OCI-LY7 (cell line): ENCODE results near the gene PCCA. TPM values are rescaled to one million over a fixed set of nuclear protein-coding genes. Genes with fewer than 3 reads are reported as not detected.

ENCODE experiments used
- BruUV-seq: library from RNA; stranded (reverse); fragments of 400-500 nt; replicated peaks from 2 replicates; lab custom pipeline; 2021; lab: Mats Ljungman, UMichigan
- CTCF ChIA-PET: fragments of 300-600 bp; sonication (Branson Sonifier 250); formaldehyde crosslinking; loops from one replicate; lab custom pipeline; 2022; ENCODE audit warnings: antibody characterized with exemption; ENCODE audit not compliant: unreplicated experiment; lab: Charles Lee
- POLR2A ChIA-PET: fragments of 300-600 bp; sonication (Branson Sonifier 250); formaldehyde crosslinking; loops from one replicate; lab custom pipeline; 2022; ENCODE audit warnings: antibody characterized with exemption; lab: Charles Lee
- DNase-seq: peaks from one replicate; pipeline ENCODE4 v3.0.0-alpha.2; 2015; ENCODE audit warnings: low spot score
- H2AFZ ChIP-seq: fragments of 200-600 bp; sonication (generic), shearing (Covaris generic); 2 replicates; pipeline ENCODE4 v1.6.1; 2014; ENCODE audit warnings: mild to moderate bottlenecking, antibody characterized with exemption, low read length, moderate library complexity
- H3K27ac ChIP-seq: fragments of 200-600 bp; sonication (generic); 2 replicates; pipeline ENCODE4 v1.5.1; 2014; ENCODE audit warnings: mixed run types, low read depth, mild to moderate bottlenecking, moderate library complexity, low read length, inconsistent platforms; ENCODE audit not compliant: poor library complexity, severe bottlenecking
- H3K36me3 ChIP-seq: fragments of 200-600 bp; sonication (generic); 2 replicates; pipeline ENCODE4 v1.6.1; 2014; ENCODE audit warnings: mild to moderate bottlenecking, antibody characterized with exemption, low read length, moderate library complexity, mixed read lengths; ENCODE audit not compliant: insufficient read depth
- H3K4me1 ChIP-seq: fragments of 200-600 bp; sonication (generic); 2 replicates; pipeline ENCODE4 v1.5.1; 2014; ENCODE audit warnings: mild to moderate bottlenecking, low read length; ENCODE audit not compliant: insufficient read depth, poor library complexity, severe bottlenecking
- H3K4me2 ChIP-seq: fragments of 200-600 bp; sonication (generic); 2 replicates; pipeline ENCODE4 v1.6.1; 2014; ENCODE audit warnings: mild to moderate bottlenecking, low read length
- H3K4me3 ChIP-seq: fragments of 200-600 bp; sonication (generic); 2 replicates; pipeline ENCODE4 v1.5.1; 2014; ENCODE audit warnings: mild to moderate bottlenecking, low read depth, low read length; ENCODE audit not compliant: poor library complexity, severe bottlenecking
- H3K79me2 ChIP-seq: fragments of 200-600 bp; sonication (generic); 2 replicates; pipeline ENCODE4 v1.6.1; 2016; ENCODE audit warnings: low read depth, mild to moderate bottlenecking, low read length, moderate library complexity, mixed read lengths; ENCODE audit not compliant: insufficient read depth
- H3K9me2 ChIP-seq: fragments of 200-600 bp; sonication (generic); 2 replicates; pipeline ENCODE4 v1.6.1; 2016; ENCODE audit warnings: mild to moderate bottlenecking, low read length, mixed read lengths; ENCODE audit not compliant: insufficient read depth
- H3K9me3 ChIP-seq: fragments of 200-600 bp; sonication (generic); 2 replicates; pipeline ENCODE4 v1.6.1; 2014; ENCODE audit warnings: mild to moderate bottlenecking, mixed run types, low read length, mixed read lengths
- H4K20me1 ChIP-seq: fragments of 200-600 bp; sonication (generic); 2 replicates; pipeline ENCODE4 v1.6.1; 2014; ENCODE audit warnings: mild to moderate bottlenecking, antibody characterized with exemption, low read length, moderate library complexity, mixed read lengths; ENCODE audit not compliant: insufficient read depth
- CTCF ChIP-seq: fragments of 200-600 bp; sonication (generic); conservative IDR thresholded peaks from 2 replicates; pipeline ENCODE4 v1.5.1; 2014; ENCODE audit warnings: mild to moderate bottlenecking, antibody characterized with exemption, low read length, moderate library complexity, mixed read lengths
- EZH2phosphoT487 ChIP-seq: fragments of 200-600 bp; sonication (generic); IDR thresholded peaks from 2 replicates; pipeline ENCODE4 v1.6.1; 2018; ENCODE audit warnings: low read depth, borderline replicate concordance, mild to moderate bottlenecking, mixed run types, antibody characterized with exemption, low read length, moderate library complexity, mixed read lengths
- intact Hi-C: fragments of 100-400 bp; cut with micrococcal nuclease; formaldehyde crosslinking; loops from one replicate; pipeline ENCODE4 v1.10.0; 2022; ENCODE audit not compliant: unreplicated experiment
- total RNA-seq, 2 experiments: library from RNA; depleted of rRNA in 1 of 2; stranded (reverse); fragments of >200 nt in 1 of 2; shearing (Covaris generic) in 1 of 2; gene quantifications; 2 replicates each; pipeline ENCODE4 v1.2.3, GENCODE V29; 2014 to 2022

PCCA gene
- total RNA-seq, 2 experiments from 2014 or later, result 2.7 to 7.2 TPM

- H2AFZ ChIP-seq, result peak overlapping the region; percentile 94; the same call in 1 of the 2 replicates
- no peak for DNase-seq
- no peaks in the 10 kb centered on the region for H3K79me2 ChIP-seq
- H3K9me2 ChIP-seq, result no peaks in the 10 kb centered on the region
- peak overlapping the region; percentile 87 for H3K4me2 ChIP-seq
- H3K27ac ChIP-seq, result no peak overlapping the region
- ChIA-PET POLR2A (no interaction called here), CTCF (no interaction called here)
- no peaks in the 10 kb centered on the region for H3K36me3 ChIP-seq
- H3K4me1 ChIP-seq, result no peaks in the 10 kb centered on the region
- no peak for TF ChIP-seq CTCF
- no peak for TF ChIP-seq EZH2phosphoT487
- intact Hi-C loops, result no loop called here
- H3K9me3 ChIP-seq, result no peaks in the 10 kb centered on the region
- BruUV-seq, result no TSS peak
- H3K4me3 ChIP-seq, result peak overlapping the region; percentile 81
- no peaks in the 10 kb centered on the region for H4K20me1 ChIP-seq
Measured at GRCh38 chr13:100088273-100088643, 635 bp upstream of the PCCA start.

GRCh38 chr13:100089465-100090032 is 656 bp downstream of the PCCA start:
- Histone ChIP-seq H3K36me3 (no peaks in the 10 kb centered on the region), H3K4me3 (peak overlapping the region; percentile 81), H3K79me2 (no peaks in the 10 kb centered on the region), H2AFZ (peak overlapping the region; percentile 94), H4K20me1 (no peaks in the 10 kb centered on the region), H3K4me2 (peak overlapping the region; percentile 87), H3K9me3 (no peaks in the 10 kb centered on the region), H3K27ac (no peak overlapping the region), H3K4me1 (no peaks in the 10 kb centered on the region), H3K9me2 (no peaks in the 10 kb centered on the region)
- DNase-seq, result peak; percentile 16
- no peak for TF ChIP-seq EZH2phosphoT487
- TF ChIP-seq CTCF, result no peak
- intact Hi-C loops, result no loop called here
- CTCF ChIA-PET, result no interaction called here
- BruUV-seq, result no TSS peak
- POLR2A ChIA-PET, result no interaction called here

DNA sequence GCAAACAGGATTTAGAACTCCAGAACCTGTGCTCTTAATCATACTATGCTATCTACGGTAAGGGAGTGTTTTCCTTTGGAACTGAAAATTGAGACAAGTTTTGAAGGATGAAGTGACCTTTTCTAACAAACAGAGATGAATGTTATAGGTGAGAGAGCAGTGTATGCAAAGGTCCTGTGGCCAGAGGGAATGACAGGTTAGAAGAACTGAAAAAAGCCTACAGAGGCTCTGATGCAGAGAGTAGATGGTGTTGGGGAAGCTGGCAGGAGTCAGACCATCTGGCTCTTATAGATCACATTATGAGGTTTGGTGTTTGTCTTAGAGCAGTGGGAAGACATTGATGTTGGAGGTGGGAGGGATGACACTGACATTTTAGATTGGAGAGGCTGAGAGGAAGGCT is 2.0 kb downstream of the PCCA start:
- Histone ChIP-seq H3K79me2 (no peaks in the 10 kb centered on the region), H3K4me1 (no peaks in the 10 kb centered on the region), H3K9me3 (no peaks in the 10 kb centered on the region), H3K4me2 (no peak overlapping the region), H3K4me3 (no peak overlapping the region), H3K36me3 (no peaks in the 10 kb centered on the region), H2AFZ (no peak overlapping the region), H3K27ac (no peak overlapping the region), H4K20me1 (no peaks in the 10 kb centered on the region), H3K9me2 (no peaks in the 10 kb centered on the region)
- TF ChIP-seq EZH2phosphoT487 (no peak), CTCF (no peak)
- intact Hi-C loops, result no loop called here
- CTCF ChIA-PET, result no interaction called here
- BruUV-seq, result no TSS peak
- DNase-seq, result no peak
- POLR2A ChIA-PET, result no interaction called here
